ENCODE results near the gene AP1M2.
"Not testable (repeated sequence)": the region's sequence is repeated elsewhere in the genome, so short reads cannot be mapped to it uniquely, and the experiment has no call there.

Gene AP1M2

DNA sequence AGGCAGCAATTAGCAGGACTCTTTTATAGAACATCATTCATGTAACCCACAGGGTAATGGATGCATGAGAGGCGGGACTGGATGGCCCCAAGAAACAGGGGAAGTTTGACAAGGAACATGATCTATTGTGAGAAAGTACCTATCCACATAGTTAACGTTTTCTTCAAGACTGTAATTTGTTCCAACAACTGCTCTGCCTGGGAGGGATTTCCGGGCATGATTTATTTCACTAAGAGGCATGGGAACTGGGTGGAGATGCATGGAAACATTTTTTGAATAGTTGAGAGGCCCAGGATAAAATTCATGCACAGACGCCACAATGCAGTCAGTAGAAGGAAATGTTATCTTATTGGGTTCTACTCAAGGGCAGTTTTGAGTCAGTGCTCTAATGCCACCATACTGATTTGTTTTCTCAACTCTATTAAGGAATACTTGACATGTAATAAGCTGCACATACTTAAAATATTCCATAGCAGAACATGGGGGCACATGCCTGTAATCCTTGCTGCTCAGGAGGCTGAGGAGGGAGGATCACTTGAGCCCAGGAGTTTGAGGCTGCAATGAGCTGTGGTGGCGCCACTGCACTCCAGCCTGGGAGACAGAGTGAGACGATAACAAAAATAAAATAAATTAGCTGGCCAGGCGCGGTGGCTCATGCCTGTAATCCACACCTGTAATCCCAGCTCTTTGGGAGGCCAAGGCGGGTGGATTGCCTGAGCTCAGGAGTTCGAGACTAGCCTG is 53.3 kb downstream of the AP1M2 start:
- DNase-seq = no peak

DNA sequence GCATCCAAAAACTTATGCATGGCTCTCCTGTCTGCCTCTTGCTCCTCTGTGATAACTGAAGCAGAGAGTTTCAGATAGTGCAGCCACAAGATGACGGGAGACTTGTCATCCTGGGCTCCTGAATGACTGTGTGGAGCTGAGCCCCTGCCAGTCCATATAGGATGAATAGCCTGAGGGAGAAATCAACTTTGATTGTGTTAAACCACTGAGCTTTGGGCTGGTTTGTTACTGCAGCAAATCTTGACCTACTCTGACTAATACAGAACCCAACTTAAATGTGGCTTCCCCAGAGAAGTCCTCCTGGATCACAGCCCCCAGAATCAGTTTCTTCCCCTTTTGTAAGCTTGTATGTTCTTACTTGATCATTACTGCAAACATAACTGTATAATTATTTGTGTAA is 54.7 kb downstream of the AP1M2 start:
- no peak for DNase-seq

DNA sequence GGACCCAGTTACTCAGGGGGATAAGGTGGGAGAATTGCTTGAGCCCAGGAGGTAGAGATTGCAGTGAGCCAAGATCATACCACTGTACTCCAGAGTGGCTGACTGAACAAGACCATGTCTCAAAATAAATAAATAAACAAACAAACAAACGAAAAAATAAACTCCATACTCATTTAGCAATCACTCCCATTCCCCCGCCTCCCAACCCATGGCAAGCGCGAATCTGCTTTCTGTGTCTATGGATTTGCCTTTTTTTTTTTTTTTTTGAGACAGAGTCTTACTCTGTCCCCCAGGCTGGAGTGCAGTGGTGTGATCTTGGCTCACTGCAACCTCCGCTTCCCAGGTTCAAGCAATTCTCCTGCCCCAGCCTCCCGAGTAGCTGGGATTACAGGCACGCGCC is 60.2 kb downstream of the AP1M2 start:
- not testable (repeated sequence) for DNase-seq

DNA sequence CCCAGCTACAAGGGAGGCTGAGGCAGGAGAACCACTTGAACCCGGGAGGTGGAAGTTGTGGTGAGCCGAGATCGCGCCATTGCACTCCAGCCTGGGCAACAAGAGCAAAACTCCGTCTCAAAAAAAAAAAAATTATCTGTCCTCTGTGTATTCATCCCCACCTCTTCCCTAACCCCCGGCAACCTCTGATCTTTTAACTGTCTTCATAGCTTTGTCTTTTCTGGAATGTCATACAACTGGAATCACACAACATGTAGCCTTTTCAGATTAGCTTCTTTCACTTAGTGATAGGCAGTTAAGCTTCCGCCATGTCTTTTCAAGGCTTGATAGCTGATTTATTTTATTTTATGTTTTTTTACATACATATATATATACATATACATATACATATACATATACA is 61.5 kb downstream of the AP1M2 start:
- no peak for DNase-seq

DNA sequence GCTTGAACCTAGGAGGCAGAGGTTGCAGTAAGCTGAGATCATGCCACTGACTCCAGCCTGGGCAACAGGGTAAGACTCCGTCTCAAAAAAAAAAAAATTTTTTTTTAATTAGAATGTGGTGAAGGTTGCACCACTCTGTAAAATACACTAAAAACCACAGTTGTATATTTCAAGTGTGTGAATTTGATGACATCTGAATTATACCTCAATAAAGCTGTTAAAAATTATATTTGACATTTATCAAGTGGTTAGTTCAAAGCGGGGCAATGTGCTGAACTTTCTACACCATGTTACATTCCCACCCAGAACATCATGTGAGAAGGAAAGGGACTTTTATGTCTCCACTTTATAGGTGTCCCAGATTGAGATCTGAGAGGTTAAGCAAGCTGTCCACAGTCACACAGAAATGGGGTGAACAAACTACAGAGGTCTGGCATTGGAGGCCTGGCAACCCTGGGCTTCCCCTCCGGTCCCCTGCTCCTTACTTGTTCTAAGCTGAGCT is 63.9 kb downstream of the AP1M2 start:
- no peak for DNase-seq
